ENCODE results near the gene OR8I2. TPM values are rescaled to one million over a fixed set of nuclear protein-coding genes. Genes with fewer than 3 reads are reported as not detected.

The OR8I2 gene
- total and polyA plus RNA-seq, 8 donors, result not detected

Other genes starting within 250 kb of the OR8I2 start
- not detected for gene TRIM51, start 210.0 kb upstream of the OR8I2 start, total RNA-seq
- not detected for gene TRIM51, start 210.0 kb upstream of the OR8I2 start, polyA plus RNA-seq (ENCODE audit: insufficient read length in 6 of 6)
- not detected for gene OR5W2, start 178.7 kb upstream of the OR8I2 start, total RNA-seq
- not detected for gene OR5W2, start 178.7 kb upstream of the OR8I2 start, polyA plus RNA-seq (ENCODE audit: insufficient read length in 6 of 6)
- gene OR5I1, start 156.9 kb upstream of the OR8I2 start, total RNA-seq, result not detected
- not detected for gene OR5I1, start 156.9 kb upstream of the OR8I2 start, polyA plus RNA-seq (ENCODE audit: insufficient read length in 6 of 6)
- not detected for gene OR10AG1, start 123.4 kb upstream of the OR8I2 start, total RNA-seq
- gene OR10AG1, start 123.4 kb upstream of the OR8I2 start, polyA plus RNA-seq (ENCODE audit: insufficient read length in 6 of 6), result not detected
- gene OR5F1, start 98.7 kb upstream of the OR8I2 start, total RNA-seq, result not detected
- gene OR5F1, start 98.7 kb upstream of the OR8I2 start, polyA plus RNA-seq (ENCODE audit: insufficient read length in 6 of 6), result not detected
- not detected for gene OR5AS1, start 65.7 kb upstream of the OR8I2 start, total RNA-seq
- under 1 TPM; 0.04 to 0.14 (median 0.07) TPM for gene OR5AS1, start 65.7 kb upstream of the OR8I2 start, polyA plus RNA-seq (ENCODE audit: insufficient read length in 6 of 6)
- gene OR8H2, start 10.4 kb downstream of the OR8I2 start, total RNA-seq, result not detected
- under 1 TPM in 3 of 6 donors, not detected in 3; 0.04 to 0.07 (median 0.06) TPM for gene OR8H2, start 10.4 kb downstream of the OR8I2 start, polyA plus RNA-seq (ENCODE audit: insufficient read length in 6 of 6)
- not detected for gene OR8H3, start 29.1 kb downstream of the OR8I2 start, total RNA-seq
- not detected for gene OR8H3, start 29.1 kb downstream of the OR8I2 start, polyA plus RNA-seq (ENCODE audit: insufficient read length in 6 of 6)
- not detected for gene OR8J3, start 46.9 kb downstream of the OR8I2 start, total RNA-seq
- not detected for gene OR8J3, start 46.9 kb downstream of the OR8I2 start, polyA plus RNA-seq (ENCODE audit: insufficient read length in 6 of 6)
- gene OR8K5, start 67.0 kb downstream of the OR8I2 start, total RNA-seq, result not detected
- gene OR8K5, start 67.0 kb downstream of the OR8I2 start, polyA plus RNA-seq (ENCODE audit: insufficient read length in 6 of 6), result not detected
- gene OR5J2, start 83.3 kb downstream of the OR8I2 start, total RNA-seq, result not detected
- gene OR5J2, start 83.3 kb downstream of the OR8I2 start, polyA plus RNA-seq (ENCODE audit: insufficient read length in 6 of 6), result not detected
- gene OR5T2, start 140.9 kb downstream of the OR8I2 start, total RNA-seq, result not detected
- not detected for gene OR5T2, start 140.9 kb downstream of the OR8I2 start, polyA plus RNA-seq (ENCODE audit: insufficient read length in 6 of 6)
- gene OR5T3, start 158.9 kb downstream of the OR8I2 start, total RNA-seq, result not detected
- not detected for gene OR5T3, start 158.9 kb downstream of the OR8I2 start, polyA plus RNA-seq (ENCODE audit: insufficient read length in 6 of 6)
- gene OR5T1, start 180.8 kb downstream of the OR8I2 start, total RNA-seq, result not detected
- not detected for gene OR5T1, start 180.8 kb downstream of the OR8I2 start, polyA plus RNA-seq (ENCODE audit: insufficient read length in 6 of 6)
- not detected for gene OR8H1, start 198.9 kb downstream of the OR8I2 start, total RNA-seq
- gene OR8H1, start 198.9 kb downstream of the OR8I2 start, polyA plus RNA-seq (ENCODE audit: insufficient read length in 6 of 6), result under 1 TPM in 2 of 6 donors, not detected in 4; 0.04 to 0.06 TPM
- gene OR8K3, start 221.8 kb downstream of the OR8I2 start, total RNA-seq, result not detected
- gene OR8K3, start 221.8 kb downstream of the OR8I2 start, polyA plus RNA-seq (ENCODE audit: insufficient read length in 6 of 6), result not detected

All from left lung (tissue), 8 donors.